Adrenal gland (tissue), 5 donors: ENCODE measurements around the gene GYG1.

Experiments used
- CTCF ChIP-seq, 6 experiments: fragments of 450-650 bp in 4 of 6; fragments of 200-600 bp in 2 of 6; sonication (generic) in 1 of 6; IDR thresholded peaks; 1 replicate in 5 of 6; 2 replicates in 1 of 6; pipeline versions ENCODE4 v1.5.1 to v1.8.0; 2016 to 2021; ENCODE audit warnings: antibody characterized with exemption in 6 of 6, mild to moderate bottlenecking in 2 of 6, moderate library complexity in 1 of 6
- POLR2A ChIP-seq, 2 donors: fragments of 450-650 bp; IDR thresholded peaks; one replicate each; pipeline ENCODE4 v1.6.1; 2017; ENCODE audit warnings: antibody characterized with exemption in 2 of 2, mild to moderate bottlenecking in 2 of 2, moderate library complexity in 1 of 2
- donor health status: DM: no; HTN: no; CAD: no.

DNA sequence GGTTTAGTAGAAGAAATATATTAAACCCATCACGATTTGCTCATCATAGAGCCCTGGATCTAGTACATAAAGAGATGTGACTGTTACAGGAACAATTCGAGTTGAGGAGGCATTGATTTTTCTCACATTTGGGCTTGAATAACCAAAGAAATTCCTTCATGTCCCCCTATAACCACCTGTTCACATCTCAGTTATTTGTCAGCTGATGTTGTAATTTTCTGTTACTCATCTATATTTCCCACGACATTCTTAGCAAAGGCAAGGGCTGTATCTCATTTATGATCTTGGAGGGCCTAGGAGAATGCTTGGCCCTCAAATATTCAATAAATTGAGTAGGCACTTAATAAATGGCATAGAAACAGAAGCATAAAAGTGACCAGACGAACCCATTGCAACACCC is 36.4 kb upstream of the GYG1 start:
- TF ChIP-seq POLR2A (IDR thresholded peaks at IDR 0.05), result no peak
- no peak for TF ChIP-seq CTCF (IDR thresholded peaks at IDR 0.05)
